Right kidney (tissue), 9 donors: Measurements from ENCODE around the gene TUBA1C.

Experiments used
- DNase-seq: peaks from one replicate; pipeline ENCODE4 v3.0.0-alpha.2; 2016
- long read RNA-seq, 8 donors: transcript quantifications; one replicate each; lab custom pipeline, GENCODE V29; 2026

Gene TUBA1C
- long read RNA-seq, donor 1, transcript TUBA1C-201 (4 exons, 3,001 nt), result major isoform, 50 of 1,510 reads
- long read RNA-seq, donor 1, partial matches to known transcripts, result 1,247 of 1,510 reads
- long read RNA-seq, donor 1, other reads (novel, unspliced or antisense), result 212 of 1,510 reads
- long read RNA-seq, donor 2, transcript TUBA1C-201 (4 exons, 3,001 nt), result major isoform, 36 of 914 reads
- long read RNA-seq, donor 2, partial matches to known transcripts, result 710 of 914 reads
- long read RNA-seq, donor 2, other reads (novel, unspliced or antisense), result 166 of 914 reads
- long read RNA-seq, donor 3, transcript TUBA1C-201 (4 exons, 3,001 nt), result major isoform, 24 of 164 reads
- long read RNA-seq, donor 3, partial matches to known transcripts, result 121 of 164 reads
- long read RNA-seq, donor 3, other reads (novel, unspliced or antisense), result 19 of 164 reads
- long read RNA-seq, donor 4, transcript TUBA1C-201 (4 exons, 3,001 nt), result major isoform, 45 of 788 reads
- long read RNA-seq, donor 4, partial matches to known transcripts, result 294 of 788 reads
- long read RNA-seq, donor 4, other reads (novel, unspliced or antisense), result 449 of 788 reads
- long read RNA-seq, donor 5, transcript TUBA1C-201 (4 exons, 3,001 nt), result major isoform, 39 of 226 reads
- long read RNA-seq, donor 5, partial matches to known transcripts, result 5 of 226 reads
- long read RNA-seq, donor 5, other reads (novel, unspliced or antisense), result 179 of 226 reads
- long read RNA-seq, donor 6, transcript TUBA1C-201 (4 exons, 3,001 nt), result major isoform, 26 of 743 reads
- long read RNA-seq, donor 6, partial matches to known transcripts, result 246 of 743 reads
- long read RNA-seq, donor 6, other reads (novel, unspliced or antisense), result 471 of 743 reads
- long read RNA-seq, donor 7, transcript TUBA1C-201 (4 exons, 3,001 nt), result major isoform, 49 of 430 reads
- long read RNA-seq, donor 7, partial matches to known transcripts, result 266 of 430 reads
- long read RNA-seq, donor 7, other reads (novel, unspliced or antisense), result 110 of 430 reads
- long read RNA-seq, donor 8, transcript TUBA1C-201 (4 exons, 3,001 nt), result major isoform, 50 of 997 reads
- long read RNA-seq, donor 8, partial matches to known transcripts, result 771 of 997 reads
- long read RNA-seq, donor 8, other reads (novel, unspliced or antisense), result 175 of 997 reads

GRCh38 chr12:49264873-49265792 is at the start of gene TUBA1C:
Gene TUBA1C (plus strand): TSS chr12:49265082. CDS start chr12:49265182, 100 bp downstream.
- peak; percentile 89 for DNase-seq

GRCh38 chr12:49219417-49220026 is 45.4 kb upstream of the TUBA1C start:
- no peak for DNase-seq

GRCh38 chr12:49220972-49221371 is 43.9 kb upstream of the TUBA1C start:
- no peak for DNase-seq

- no peak for DNase-seq
Observed at GRCh38 chr12:49223122-49223521, 41.8 kb upstream of the TUBA1C start.

GRCh38 chr12:49223590-49224369 is 41.1 kb upstream of the TUBA1C start:
- DNase-seq, result no peak

- DNase-seq, result no peak
Observed at GRCh38 chr12:49225576-49226166, 39.2 kb upstream of the TUBA1C start.

GRCh38 chr12:49227713-49228112 is 37.2 kb upstream of the TUBA1C start:
- no peak for DNase-seq

GRCh38 chr12:49228653-49229052 is 36.2 kb upstream of the TUBA1C start:
- DNase-seq, result no peak

GRCh38 chr12:49230176-49230804 is 34.6 kb upstream of the TUBA1C start:
- no peak for DNase-seq

- DNase-seq, result no peak
Observed at GRCh38 chr12:49230805-49231194, 34.1 kb upstream of the TUBA1C start.

- peak; percentile 39 for DNase-seq
Observed at GRCh38 chr12:49231878-49232655, 32.8 kb upstream of the TUBA1C start.

GRCh38 chr12:49232940-49233841 is 31.7 kb upstream of the TUBA1C start:
- peak; percentile 67 for DNase-seq

- peak; percentile 24 for DNase-seq
Observed at GRCh38 chr12:49233842-49234526, 30.9 kb upstream of the TUBA1C start.

- DNase-seq, result no peak
Observed at GRCh38 chr12:49236423-49236822, 28.5 kb upstream of the TUBA1C start.

- DNase-seq, result no peak
Observed at GRCh38 chr12:49243631-49244030, 21.3 kb upstream of the TUBA1C start.

- no peak for DNase-seq
Observed at GRCh38 chr12:49244176-49244575, 20.7 kb upstream of the TUBA1C start.

GRCh38 chr12:49251357-49251756 is 13.5 kb upstream of the TUBA1C start:
- no peak for DNase-seq
